Caki2 (cell line): ENCODE results near the gene LOXL1. TPM values are rescaled to one million over a fixed set of nuclear protein-coding genes. Genes with fewer than 3 reads are reported as not detected.

Experiments used
- DNase-seq: peaks from one replicate; pipeline ENCODE4 v3.0.0-alpha.2; 2015; ENCODE audit warnings: low read depth
- in situ Hi-C: cut with HindIII; loops from 2 replicates; pipeline ENCODE4 v1.10.0; 2016; ENCODE audit warnings: low sequenced_read_pairs, low pct_unique_long_range_greater_than_20kb, mixed read lengths
- total RNA-seq: library from RNA; depleted of rRNA; stranded (reverse); fragments of >200 nt; shearing (Covaris generic); gene quantifications from 2 replicates; pipeline ENCODE4 v1.2.3, GENCODE V29; 2014; ENCODE audit warnings: low replicate concordance

LOXL1 gene
- total RNA-seq, 1 experiment from 2014 or later, result 22.7 TPM

GRCh38 chr15:73912030-73912596 is 14.1 kb upstream of the LOXL1 start:
- in situ Hi-C loops, result no loop called here
- DNase-seq, result no peak

GRCh38 chr15:73914145-73914544 is 12.1 kb upstream of the LOXL1 start:
- in situ Hi-C loops, result no loop called here
- no peak for DNase-seq

GRCh38 chr15:73915082-73915481 is 11.2 kb upstream of the LOXL1 start:
- in situ Hi-C loops, result no loop called here
- no peak for DNase-seq

DNA sequence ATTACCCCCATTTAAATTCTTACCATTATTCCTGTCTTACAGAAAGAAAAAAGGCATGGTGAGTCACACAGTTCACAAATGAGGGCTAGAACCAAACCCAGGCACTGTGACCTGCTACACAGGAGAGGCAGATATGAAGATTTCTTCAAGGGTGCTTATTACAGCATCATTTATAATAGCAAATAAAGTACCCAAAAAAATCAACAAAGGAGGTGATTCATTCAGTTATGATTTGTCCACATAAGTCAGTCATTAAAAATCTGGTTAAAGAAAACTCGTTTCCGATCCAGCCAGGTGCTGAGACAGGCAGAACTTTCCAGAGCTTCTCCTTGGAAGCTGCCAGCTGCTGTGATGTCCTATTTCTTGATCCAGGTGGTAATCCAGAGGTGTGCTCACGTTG is 7.5 kb upstream of the LOXL1 start:
- in situ Hi-C loops, result no loop called here
- DNase-seq, result no peak

DNA sequence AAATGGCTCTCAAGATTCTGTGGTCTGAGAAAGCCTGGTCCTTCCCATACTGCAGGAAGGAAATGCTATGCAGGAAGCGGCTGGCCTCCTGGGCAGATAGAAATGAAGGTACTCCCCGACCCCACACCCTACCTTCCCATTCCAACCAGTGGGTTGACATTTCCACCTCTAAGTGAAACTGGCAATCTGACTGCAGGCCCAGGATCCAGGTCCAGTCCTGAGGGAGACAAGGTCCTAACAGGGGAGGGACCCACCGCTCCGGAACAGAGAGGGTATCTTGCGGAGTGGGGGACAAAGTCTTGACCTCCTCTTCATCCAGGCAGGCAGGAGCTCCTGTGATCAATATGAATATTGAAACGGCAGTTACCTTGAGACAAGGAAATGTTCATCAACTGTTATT is 6.6 kb upstream of the LOXL1 start:
- in situ Hi-C loops, result no loop called here
- no peak for DNase-seq

DNA sequence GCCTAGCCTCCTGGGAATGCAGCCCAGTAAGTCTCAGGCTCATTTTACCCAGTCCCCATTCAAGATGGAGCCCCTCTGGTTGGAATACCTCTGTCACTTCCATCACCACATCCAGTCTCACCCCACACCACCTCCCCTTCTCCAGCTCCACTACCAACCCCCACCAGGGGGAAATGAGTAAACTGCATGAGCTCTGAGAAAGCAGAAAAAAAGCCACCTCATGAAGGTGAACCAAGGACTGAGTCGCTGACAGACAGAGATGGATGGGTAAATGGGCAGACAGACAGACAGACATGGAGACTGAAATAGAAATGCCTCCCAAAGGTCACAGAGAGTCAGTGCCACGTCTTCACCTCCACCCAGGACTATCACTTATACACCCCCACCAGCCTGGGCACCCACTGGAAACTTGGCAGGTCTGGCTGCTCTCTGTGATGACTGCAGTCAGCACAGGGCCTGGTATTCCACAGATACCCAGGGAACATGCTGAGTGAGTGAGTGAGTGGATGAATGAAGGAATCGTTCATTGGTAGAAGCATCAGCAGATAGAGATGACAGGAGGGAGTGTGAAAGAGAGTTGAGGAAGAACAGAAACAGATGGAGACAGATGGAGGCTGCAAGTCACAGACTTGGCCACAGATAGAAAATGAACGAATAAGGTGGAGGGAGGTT is 4.9 kb upstream of the LOXL1 start:
- in situ Hi-C loops, result no loop called here
- no peak for DNase-seq

DNA sequence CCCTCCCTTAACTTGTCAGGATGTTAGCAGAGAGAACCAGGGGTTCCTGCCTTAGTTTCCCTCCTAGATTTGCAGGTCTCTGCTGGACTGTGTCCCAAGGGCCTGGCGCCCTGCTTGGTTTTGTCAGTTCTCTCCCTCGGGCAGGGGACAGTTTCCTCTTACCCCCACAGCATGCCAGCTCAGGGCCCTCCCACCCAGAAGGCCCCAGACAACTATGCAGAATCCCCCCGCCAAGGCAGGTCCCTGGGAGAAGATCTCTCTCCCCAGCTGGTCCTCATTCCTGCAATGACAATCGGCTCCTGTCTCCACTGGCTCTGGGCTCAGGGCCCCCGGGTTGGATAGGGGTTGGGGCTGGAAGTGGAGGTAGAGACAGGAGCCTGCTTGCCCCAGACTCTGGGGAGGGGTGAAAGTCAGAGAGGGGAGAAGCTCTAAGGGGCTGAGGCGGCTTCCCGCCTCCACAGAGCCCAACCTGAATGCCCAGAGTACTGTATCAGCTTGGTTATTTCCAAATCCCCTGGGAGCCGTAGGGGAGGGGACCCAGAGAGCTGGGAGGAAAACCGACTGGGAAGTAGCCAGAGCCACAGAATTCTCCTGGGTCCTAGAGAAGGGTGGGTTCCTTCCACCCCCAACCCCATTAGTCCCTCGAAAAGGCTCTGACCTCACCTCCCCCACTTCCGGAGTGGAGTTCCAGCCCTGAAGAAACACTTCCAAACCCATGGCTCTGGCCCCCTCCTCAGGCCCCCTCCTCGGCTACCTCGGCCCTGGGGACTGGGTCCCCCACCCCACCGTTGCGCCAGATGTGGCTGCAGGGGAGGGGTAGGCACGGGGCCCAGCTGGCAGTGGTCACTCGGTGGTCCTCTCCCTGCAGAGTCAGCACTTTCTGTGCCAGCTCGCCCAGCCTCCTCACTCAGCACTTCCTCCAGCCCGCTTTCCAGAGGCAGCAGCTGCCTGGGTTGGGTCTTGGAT is 3.8 kb upstream of the LOXL1 start:
- in situ Hi-C loops, result no loop called here
- no peak for DNase-seq

DNA sequence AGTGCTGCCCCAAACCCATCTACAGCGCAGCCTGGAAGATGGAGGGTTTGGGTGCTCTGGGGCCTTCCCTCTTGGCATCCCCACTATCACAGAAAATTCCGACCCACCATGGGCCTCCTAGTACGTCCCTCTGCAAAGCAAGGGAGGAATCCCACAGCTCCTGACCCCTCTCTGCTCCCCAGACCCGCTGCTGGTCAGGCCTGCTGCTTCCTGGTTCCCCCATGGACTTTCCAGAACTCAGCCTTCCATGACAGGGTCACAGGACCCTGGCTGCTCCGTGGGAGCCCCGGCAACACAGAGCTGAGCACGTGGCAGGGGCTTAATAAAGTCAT is 3.1 kb upstream of the LOXL1 start:
- no peak for DNase-seq
- in situ Hi-C loops, result no loop called here

DNA sequence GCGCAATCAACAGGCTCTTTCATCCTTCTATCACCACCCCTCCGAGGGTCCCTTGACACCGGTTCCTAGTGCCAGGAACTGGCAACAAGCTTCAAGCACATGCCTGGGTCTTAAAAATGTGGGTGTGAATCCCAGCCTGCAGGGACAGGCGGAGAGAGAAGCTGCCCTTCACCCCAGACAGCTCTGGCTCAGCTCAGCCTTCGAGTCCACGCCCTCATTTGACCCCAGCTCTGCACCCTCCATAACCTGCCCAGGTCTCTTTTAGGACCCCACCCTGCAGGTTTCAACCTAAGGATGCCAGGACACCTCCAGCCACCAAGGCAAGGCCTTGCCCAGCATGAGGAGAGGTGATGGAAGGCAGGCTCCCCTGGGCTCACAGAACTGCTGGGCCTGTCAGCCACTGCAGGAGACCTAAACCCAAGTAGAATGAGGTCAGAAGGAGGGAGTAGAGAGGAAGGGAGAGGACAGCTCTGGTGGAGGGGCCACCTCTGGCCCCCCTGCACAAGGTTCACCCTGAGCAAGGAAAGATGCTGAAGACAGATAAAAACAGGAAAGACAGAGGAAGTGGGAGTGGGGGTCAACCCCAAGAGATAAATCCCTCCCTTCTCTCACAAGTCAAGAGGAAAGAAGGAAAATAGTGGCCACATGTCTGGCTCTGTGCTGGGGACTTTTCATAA is 2.6 kb upstream of the LOXL1 start:
- no peak for DNase-seq
- in situ Hi-C loops, result no loop called here

- DNase-seq, result peak; percentile 48
- in situ Hi-C loops, result no loop called here
Observed at GRCh38 chr15:73924171-73924921, 1.9 kb upstream of the LOXL1 start.

DNA sequence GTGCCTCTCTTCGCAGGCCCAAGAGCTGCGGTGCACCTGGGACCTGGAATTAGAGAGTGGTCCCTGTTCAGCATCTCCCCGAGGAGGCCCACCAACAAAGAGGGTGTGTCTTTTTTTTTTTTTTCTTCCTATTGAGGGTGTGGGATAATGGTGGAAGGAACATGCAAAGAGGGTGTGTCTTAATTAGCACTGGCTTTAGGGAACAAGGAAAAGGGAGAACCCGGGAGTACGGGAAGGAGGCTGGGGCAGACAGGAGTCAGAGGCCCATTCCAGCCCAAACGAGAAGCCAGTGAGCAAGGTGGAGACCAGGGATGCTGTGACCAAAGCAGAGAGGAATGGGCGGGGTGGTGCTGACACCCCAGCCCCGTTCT is 429 bp upstream of the LOXL1 start:
- DNase-seq, result no peak
- in situ Hi-C loops, result no loop called here

DNA sequence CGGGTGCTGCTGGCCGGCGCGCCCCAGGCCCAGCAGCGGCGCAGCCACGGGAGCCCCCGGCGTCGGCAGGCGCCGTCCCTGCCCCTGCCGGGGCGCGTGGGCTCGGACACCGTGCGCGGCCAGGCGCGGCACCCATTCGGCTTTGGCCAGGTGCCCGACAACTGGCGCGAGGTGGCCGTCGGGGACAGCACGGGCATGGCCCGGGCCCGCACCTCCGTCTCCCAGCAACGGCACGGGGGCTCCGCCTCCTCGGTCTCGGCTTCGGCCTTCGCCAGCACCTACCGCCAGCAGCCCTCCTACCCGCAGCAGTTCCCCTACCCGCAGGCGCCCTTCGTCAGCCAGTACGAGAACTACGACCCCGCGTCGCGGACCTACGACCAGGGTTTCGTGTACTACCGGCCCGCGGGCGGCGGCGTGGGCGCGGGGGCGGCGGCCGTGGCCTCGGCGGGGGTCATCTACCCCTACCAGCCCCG is 777 bp downstream of the LOXL1 start:
- peak; percentile 52 for DNase-seq
- in situ Hi-C loops, result no loop called here

GRCh38 chr15:73927476-73928240 is 1.4 kb downstream of the LOXL1 start:
- DNase-seq, result peak; percentile 75

DNA sequence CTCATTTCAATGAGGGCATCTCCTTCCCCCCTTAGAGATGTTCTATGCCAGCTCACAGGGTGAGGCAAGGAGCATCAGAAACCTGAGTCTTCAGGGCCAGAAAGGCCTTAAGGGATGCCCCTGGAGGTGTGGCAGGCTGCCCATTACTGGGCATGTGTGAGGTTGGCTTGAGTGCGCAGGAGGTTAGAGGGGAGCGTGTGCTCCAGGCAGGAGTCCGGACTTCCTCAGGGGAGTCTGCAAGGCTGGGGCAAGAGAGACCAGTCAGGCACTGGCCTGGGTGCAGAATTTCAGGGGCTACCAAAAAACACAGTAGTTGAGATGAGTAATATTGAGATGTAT is 1.9 kb downstream of the LOXL1 start:
- no peak for DNase-seq
- in situ Hi-C loops, result no loop called here

More at GRCh38 chr15:73927476-73928240, 1.4 kb downstream of the LOXL1 start:
- in situ Hi-C loops, result no loop called here

DNA sequence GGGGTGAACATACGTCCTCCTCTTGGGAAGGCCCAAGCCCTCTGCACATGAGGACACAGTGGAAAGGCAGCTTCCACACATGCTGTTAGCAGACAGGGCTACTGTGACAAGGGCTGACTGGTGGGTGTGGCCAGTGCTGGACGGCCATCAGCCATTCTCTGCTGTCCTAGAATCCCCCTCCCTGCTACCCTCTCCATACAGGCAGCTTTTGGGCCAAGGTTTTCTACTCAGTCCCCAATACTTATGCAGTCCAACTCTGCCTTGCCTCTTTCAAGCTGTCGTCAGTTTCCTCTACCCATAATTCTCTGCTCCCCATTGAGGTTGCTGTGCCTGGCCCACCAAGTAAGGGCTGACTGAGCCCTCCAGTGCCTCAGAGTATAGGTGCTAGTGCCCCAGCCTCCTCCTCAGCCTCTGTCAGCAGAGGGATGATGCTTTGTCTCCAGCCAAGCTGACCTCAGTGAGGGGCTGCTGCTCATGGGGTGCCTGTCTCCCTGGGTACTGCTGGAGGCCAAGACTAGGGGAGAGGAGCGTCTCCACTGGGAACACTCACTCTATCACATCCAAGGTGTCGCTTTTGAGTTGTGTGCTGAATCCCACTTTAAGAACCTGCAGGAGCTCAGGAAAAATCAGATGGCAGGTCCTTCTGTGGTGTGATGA is 2.8 kb downstream of the LOXL1 start:
- in situ Hi-C loops, result no loop called here
- DNase-seq, result no peak

DNA sequence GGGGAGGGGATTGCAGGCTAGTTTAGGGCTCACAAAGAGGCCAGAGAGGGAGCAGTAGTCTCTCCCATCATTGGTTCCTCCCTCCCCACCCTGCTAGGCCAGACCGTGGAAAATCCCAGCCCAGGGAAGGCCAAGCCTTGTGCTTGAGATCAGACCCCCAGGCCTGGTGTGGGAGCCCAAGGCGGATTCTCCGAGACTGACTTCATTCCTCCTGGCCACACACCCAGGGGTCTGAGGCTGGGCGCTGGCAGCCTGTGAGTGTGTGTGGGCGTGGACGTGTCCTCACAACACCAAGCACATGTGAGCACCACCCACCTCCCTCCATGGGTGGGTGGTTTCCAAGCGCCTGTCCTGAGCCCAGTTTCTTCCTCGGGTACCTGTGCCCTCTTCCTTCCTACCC is 4.1 kb downstream of the LOXL1 start:
- in situ Hi-C loops, result no loop called here
- DNase-seq, result no peak

GRCh38 chr15:73930790-73931281 is 4.6 kb downstream of the LOXL1 start:
- in situ Hi-C loops, result no loop called here
- DNase-seq, result no peak
